K562 (cell line): ENCODE results near the gene ZNF747. TPM values are rescaled to one million over a fixed set of nuclear protein-coding genes. Genes with fewer than 3 reads are reported as not detected.

Source experiments
- CHD4 ChIP-seq: fragments of 200-600 bp; sonication (generic); IDR thresholded peaks from 3 replicates; pipeline ENCODE4 v1.6.1; 2012; ENCODE audit warnings: low read depth, mild to moderate bottlenecking, mixed read lengths, low read length, inconsistent platforms; ENCODE audit not compliant: insufficient read depth, insufficient replicate concordance, poor library complexity, severe bottlenecking
- FOXK2 ChIP-seq, 2 experiments: fragments of 450-650 bp; IDR thresholded peaks in 1 of 2; conservative IDR thresholded peaks in 1 of 2; 2 replicates each; pipeline ENCODE4 v1.6.1; 2016; ENCODE audit warnings: low read depth in 2 of 2, mild to moderate bottlenecking in 1 of 2
- GATA2 ChIP-seq: sonication (generic); formaldehyde crosslinking; IDR thresholded peaks from 2 replicates; pipeline ENCODE4 v1.4.0; 2020; ENCODE audit warnings: mild to moderate bottlenecking, missing genetic modification reagents
- GTF3C2 ChIP-seq: IDR thresholded peaks from 3 replicates; pipeline ENCODE4 v1.6.1; 2011; ENCODE audit warnings: borderline replicate concordance, mild to moderate bottlenecking, moderate library complexity; ENCODE audit not compliant: insufficient read length; ENCODE audit errors: extremely low read depth
- HDAC1 ChIP-seq, 2 experiments: fragments of 450-650 bp; IDR thresholded peaks; 2 replicates each; pipeline ENCODE4 v1.6.1; 2016 to 2017; ENCODE audit warnings: inconsistent platforms in 1 of 2, mild to moderate bottlenecking in 1 of 2, moderate library complexity in 1 of 2
- HDAC8 ChIP-seq: fragments of 450-650 bp; IDR thresholded peaks from 2 replicates; pipeline ENCODE4 v1.6.1; 2016; ENCODE audit warnings: mild to moderate bottlenecking, missing genetic modification characterization, moderate library complexity, missing compliant biosample characterization
- MAX ChIP-seq: sonication (generic); formaldehyde crosslinking; IDR thresholded peaks from 2 replicates; pipeline ENCODE4 v1.9.0; 2022; ENCODE audit warnings: mild to moderate bottlenecking, missing genetic modification reagents
- MAZ ChIP-seq, 2 experiments: fragments of 450-650 bp in 1 of 2; sonication (generic) in 1 of 2; formaldehyde crosslinking; IDR thresholded peaks in 1 of 2; conservative IDR thresholded peaks in 1 of 2; 2 replicates each; pipeline versions ENCODE4 v1.4.0 to v1.5.0; 2020; ENCODE audit warnings: mild to moderate bottlenecking in 1 of 2, missing genetic modification reagents in 1 of 2
- MECOM ChIP-seq: fragments of 250-450 bp; sonication (Bioruptor Pico); IDR thresholded peaks from 2 replicates; pipeline ENCODE4 v1.8.0; 2022; ENCODE audit warnings: inconsistent platforms
- RHOXF2B ChIP-seq: fragments of 250-450 bp; sonication (Bioruptor Pico); conservative IDR thresholded peaks from 2 replicates; pipeline ENCODE4 v1.5.1; 2021
- RNF2 ChIP-seq: sonication (generic); IDR thresholded peaks from 2 replicates; pipeline ENCODE4 v1.6.1; 2016
- THRAP3 ChIP-seq: fragments of 450-650 bp; IDR thresholded peaks from 2 replicates; pipeline ENCODE4 v1.6.1; 2016; ENCODE audit warnings: mild to moderate bottlenecking, inconsistent platforms, borderline replicate concordance
- UBTF ChIP-seq, 2 experiments: IDR thresholded peaks; 2 replicates each; pipeline ENCODE4 v1.6.1; 2012; ENCODE audit warnings: improper control_type of control experiment in 2 of 2, low read depth in 2 of 2, low read length in 2 of 2, borderline replicate concordance in 1 of 2
- polyA plus RNA-seq, 8 experiments: library from polyadenylated mRNA; depleted of rRNA in 4 of 8; stranded (reverse) in 5 of 8; unstranded in 3 of 8; fragments of >200 nt; fragmentation: Nextera tagmentation in 2 of 8; fragmentation: Illumina TruSeq in 1 of 8; extraction: Ambion mirVana in 2 of 8; extraction: Trizol in 1 of 8; gene quantifications; 2 replicates each; pipeline versions ENCODE4 v1.2.1 to v1.2.3, GENCODE V29; 2011 to 2014; ENCODE audit warnings: inconsistent platforms in 1 of 8, missing spikeins in 1 of 8
- total RNA-seq, 7 experiments: library from RNA; depleted of rRNA in 6 of 7; stranded (reverse); fragments of >200 nt in 6 of 7; fragmentation: Illumina TruSeq in 2 of 7; extraction: Trizol in 2 of 7; gene quantifications; 2 replicates each; pipeline versions ENCODE4 v1.2.1 to v1.2.3, GENCODE V29; 2011 to 2021; ENCODE audit warnings: low replicate concordance in 1 of 7
- TF ChIP-seq, protein P1 (sequence below): fragments of 450-650 bp; formaldehyde crosslinking; IDR thresholded peaks from 2 replicates; pipeline ENCODE4 v1.4.0; 2022; ENCODE audit warnings: missing genetic modification characterization
- TF ChIP-seq, protein P2 (sequence below): sonication (generic); formaldehyde crosslinking; IDR thresholded peaks from 2 replicates; pipeline ENCODE4 v1.8.1; 2023; ENCODE audit warnings: mild to moderate bottlenecking, missing genetic modification reagents
- TF ChIP-seq, protein P3 (sequence below): sonication (generic); formaldehyde crosslinking; IDR thresholded peaks from 2 replicates; pipeline ENCODE4 v1.9.0; 2022; ENCODE audit warnings: mild to moderate bottlenecking, missing genetic modification reagents

Gene ZNF747
- total and polyA plus RNA-seq, 9 of the 15 experiments (the other 6 are each of a cell fraction or from before 2014, with no cell fraction given), result 0.14 to 3.3 (median 1.5) TPM

- peak; percentile 91 for TF ChIP-seq THRAP3
- 0 out of 2 replicates have a peak, but pooled peaks have one; percentile 16 for TF ChIP-seq MECOM (CRISPR knock-in tag)
- TF ChIP-seq UBTF (IDR thresholded peaks at IDR 0.05; ENCODE audit: borderline replicate concordance in 1 of 2, low read depth in 2 of 2, low read length in 2 of 2), result peak in 1 of 2 experiments; percentile 16; a peak in 1 of 4 replicates
- 0 out of 2 replicates have a peak, but pooled peaks have one; percentile 13 for TF ChIP-seq MAX (CRISPR knock-in tag)
- TF ChIP-seq FOXK2 (conservative IDR thresholded peaks at IDR 0.05 in 1 of 2, IDR thresholded peaks at IDR 0.05 in 1 of 2; ENCODE audit: low read depth in 2 of 2), result 0 out of 4 replicates have a peak, but pooled peaks of 1 of the 2 experiments have one; percentile 21
- TF ChIP-seq RHOXF2B (CRISPR knock-in tag), result no peak
- TF ChIP-seq, protein P1, sequence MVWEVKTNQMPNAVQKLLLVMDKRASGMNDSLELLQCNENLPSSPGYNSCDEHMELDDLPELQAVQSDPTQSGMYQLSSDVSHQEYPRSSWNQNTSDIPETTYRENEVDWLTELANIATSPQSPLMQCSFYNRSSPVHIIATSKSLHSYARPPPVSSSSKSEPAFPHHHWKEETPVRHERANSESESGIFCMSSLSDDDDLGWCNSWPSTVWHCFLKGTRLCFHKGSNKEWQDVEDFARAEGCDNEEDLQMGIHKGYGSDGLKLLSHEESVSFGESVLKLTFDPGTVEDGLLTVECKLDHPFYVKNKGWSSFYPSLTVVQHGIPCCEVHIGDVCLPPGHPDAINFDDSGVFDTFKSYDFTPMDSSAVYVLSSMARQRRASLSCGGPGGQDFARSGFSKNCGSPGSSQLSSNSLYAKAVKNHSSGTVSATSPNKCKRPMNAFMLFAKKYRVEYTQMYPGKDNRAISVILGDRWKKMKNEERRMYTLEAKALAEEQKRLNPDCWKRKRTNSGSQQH, result 0 out of 2 replicates have a peak, but pooled peaks have one; percentile 53
- TF ChIP-seq, protein P2, sequence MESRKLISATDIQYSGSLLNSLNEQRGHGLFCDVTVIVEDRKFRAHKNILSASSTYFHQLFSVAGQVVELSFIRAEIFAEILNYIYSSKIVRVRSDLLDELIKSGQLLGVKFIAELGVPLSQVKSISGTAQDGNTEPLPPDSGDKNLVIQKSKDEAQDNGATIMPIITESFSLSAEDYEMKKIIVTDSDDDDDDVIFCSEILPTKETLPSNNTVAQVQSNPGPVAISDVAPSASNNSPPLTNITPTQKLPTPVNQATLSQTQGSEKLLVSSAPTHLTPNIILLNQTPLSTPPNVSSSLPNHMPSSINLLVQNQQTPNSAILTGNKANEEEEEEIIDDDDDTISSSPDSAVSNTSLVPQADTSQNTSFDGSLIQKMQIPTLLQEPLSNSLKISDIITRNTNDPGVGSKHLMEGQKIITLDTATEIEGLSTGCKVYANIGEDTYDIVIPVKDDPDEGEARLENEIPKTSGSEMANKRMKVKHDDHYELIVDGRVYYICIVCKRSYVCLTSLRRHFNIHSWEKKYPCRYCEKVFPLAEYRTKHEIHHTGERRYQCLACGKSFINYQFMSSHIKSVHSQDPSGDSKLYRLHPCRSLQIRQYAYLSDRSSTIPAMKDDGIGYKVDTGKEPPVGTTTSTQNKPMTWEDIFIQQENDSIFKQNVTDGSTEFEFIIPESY (CRISPR knock-in tag), result peak; percentile 90
- TF ChIP-seq, protein P3, sequence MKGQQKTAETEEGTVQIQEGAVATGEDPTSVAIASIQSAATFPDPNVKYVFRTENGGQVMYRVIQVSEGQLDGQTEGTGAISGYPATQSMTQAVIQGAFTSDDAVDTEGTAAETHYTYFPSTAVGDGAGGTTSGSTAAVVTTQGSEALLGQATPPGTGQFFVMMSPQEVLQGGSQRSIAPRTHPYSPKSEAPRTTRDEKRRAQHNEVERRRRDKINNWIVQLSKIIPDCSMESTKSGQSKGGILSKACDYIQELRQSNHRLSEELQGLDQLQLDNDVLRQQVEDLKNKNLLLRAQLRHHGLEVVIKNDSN, result no peak; the same call in 1 of the 2 replicates
- TF ChIP-seq CHD4, result peak; percentile 92
- no peak for TF ChIP-seq HDAC8
- peak in 1 of 2 experiments; percentile 63; a peak in 2 of 4 replicates for TF ChIP-seq HDAC1 (IDR thresholded peaks at IDR 0.05)
- TF ChIP-seq MAZ (CRISPR knock-in tag; conservative IDR thresholded peaks at IDR 0.05 in 1 of 2, IDR thresholded peaks at IDR 0.05 in 1 of 2), result no peak; a peak in 1 of 4 replicates
- 0 out of 2 replicates have a peak, but pooled peaks have one; percentile 2 for TF ChIP-seq RNF2
- peak; percentile 16; the same call in 1 of the 2 replicates for TF ChIP-seq GATA2 (CRISPR knock-in tag)
- TF ChIP-seq GTF3C2, result peak; percentile 87
Measured at GRCh38 chr16:30558789-30559377, 24.2 kb upstream of the ZNF747 start (continued).
